ENCODE data around the gene LIPG.
A peak's percentile ranks its signal among the peaks of the same experiment; 100 is the strongest.
"Not testable (repeated sequence)": the region's sequence is repeated elsewhere in the genome, so short reads cannot be mapped to it uniquely, and the experiment has no call there.

LIPG gene

DNA sequence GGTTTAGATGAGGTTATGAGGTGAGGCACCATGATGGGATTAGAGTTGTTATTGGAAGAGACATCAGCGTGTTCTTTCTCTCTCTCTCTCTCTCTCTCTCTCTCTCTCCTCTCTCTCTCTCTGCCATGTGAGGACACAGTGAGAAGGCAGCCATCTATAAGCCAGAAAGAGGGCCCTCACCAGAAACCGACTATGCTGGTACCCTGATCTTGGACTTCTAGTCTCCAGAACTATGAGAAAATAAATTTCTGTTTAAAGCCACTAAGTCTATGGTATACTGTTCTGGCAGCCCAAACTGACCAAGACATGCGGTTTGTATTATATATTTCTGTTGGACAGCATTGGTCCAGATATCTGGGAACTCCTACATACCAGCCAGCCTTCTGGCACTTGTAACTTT lies 3.5 kb upstream of the LIPG start:
- Histone ChIP-seq H3K27me3 (ENCODE audit: insufficient read depth, low read length, poor library complexity, severe bottlenecking) (no peaks in the 10 kb centered on the region), H3K9me2 (replicated peaks; ENCODE audit: low read depth, low read length) (no peaks in the 10 kb centered on the region), H3K4me3 (ENCODE audit: low read length, poor library complexity, severe bottlenecking) (no peak overlapping the region), H3F3A (ENCODE audit: low read depth) (no peaks in the 10 kb centered on the region), H2AFZ (ENCODE audit: low read length) (no peak overlapping the region), H3K9me3 (ENCODE audit: insufficient read depth, low read depth, low read length) (no peaks in the 10 kb centered on the region), H3K79me2 (ENCODE audit: insufficient read depth, low read length) (no peaks in the 10 kb centered on the region), H3K9ac (ENCODE audit: low read depth, low read length, poor library complexity, severe bottlenecking) (no peak overlapping the region), H3K4me2 (ENCODE audit: low read depth, low read length, poor library complexity, severe bottlenecking) (no peak overlapping the region), H4K20me1 (ENCODE audit: insufficient read depth, low read length, poor library complexity, severe bottlenecking) (no peaks in the 10 kb centered on the region), H3K4me1 (ENCODE audit: insufficient read depth, low read length, poor library complexity, severe bottlenecking) (no peaks in the 10 kb centered on the region), H3K36me3 (ENCODE audit: insufficient read depth, low read length) (no peaks in the 10 kb centered on the region)
- TF ChIP-seq, protein P1, sequence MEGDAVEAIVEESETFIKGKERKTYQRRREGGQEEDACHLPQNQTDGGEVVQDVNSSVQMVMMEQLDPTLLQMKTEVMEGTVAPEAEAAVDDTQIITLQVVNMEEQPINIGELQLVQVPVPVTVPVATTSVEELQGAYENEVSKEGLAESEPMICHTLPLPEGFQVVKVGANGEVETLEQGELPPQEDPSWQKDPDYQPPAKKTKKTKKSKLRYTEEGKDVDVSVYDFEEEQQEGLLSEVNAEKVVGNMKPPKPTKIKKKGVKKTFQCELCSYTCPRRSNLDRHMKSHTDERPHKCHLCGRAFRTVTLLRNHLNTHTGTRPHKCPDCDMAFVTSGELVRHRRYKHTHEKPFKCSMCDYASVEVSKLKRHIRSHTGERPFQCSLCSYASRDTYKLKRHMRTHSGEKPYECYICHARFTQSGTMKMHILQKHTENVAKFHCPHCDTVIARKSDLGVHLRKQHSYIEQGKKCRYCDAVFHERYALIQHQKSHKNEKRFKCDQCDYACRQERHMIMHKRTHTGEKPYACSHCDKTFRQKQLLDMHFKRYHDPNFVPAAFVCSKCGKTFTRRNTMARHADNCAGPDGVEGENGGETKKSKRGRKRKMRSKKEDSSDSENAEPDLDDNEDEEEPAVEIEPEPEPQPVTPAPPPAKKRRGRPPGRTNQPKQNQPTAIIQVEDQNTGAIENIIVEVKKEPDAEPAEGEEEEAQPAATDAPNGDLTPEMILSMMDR (conservative IDR thresholded peaks at IDR 0.05; ENCODE audit: low read length) = no peak
- no peak for TF ChIP-seq EZH2phosphoT487 (IDR thresholded peaks at IDR 0.05; ENCODE audit: borderline replicate concordance)

DNA sequence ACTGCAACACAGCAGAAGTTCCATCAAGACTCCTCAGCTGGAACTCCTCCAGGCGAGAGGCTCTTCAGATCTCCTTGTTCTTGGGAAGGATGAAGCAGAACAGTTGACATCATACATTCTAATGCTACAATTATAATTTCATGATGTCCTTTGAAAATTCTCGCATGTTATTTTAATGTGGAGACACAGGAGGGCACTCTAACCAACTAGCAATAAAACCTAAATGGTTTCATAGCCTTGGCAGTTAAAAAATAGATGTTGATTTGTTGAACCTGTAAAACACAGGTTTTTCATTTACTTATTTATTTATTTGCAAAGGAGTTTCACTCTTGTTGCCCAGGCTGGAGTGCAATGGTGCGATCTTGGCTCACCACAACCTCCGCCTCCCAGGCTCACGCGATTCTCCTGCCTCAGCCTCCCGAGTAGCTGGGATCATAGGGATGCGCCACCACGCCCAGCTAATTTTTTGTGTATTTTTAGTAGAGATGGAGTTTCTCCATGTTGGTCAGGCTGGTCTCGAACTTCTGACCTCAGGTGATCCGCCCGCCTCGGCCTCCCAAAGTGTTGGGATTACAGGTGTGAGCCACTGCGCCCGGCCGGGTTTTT lies 2.4 kb upstream of the LIPG start:
- H2AFZ ChIP-seq (ENCODE audit: low read length); H3K36me3 ChIP-seq (ENCODE audit: insufficient read depth, low read length); H3K4me1 ChIP-seq (ENCODE audit: insufficient read depth, low read length, poor library complexity, severe bottlenecking); H3K27me3 ChIP-seq (ENCODE audit: insufficient read depth, low read length, poor library complexity, severe bottlenecking); H3K79me2 ChIP-seq (ENCODE audit: insufficient read depth, low read length); H3K9ac ChIP-seq (ENCODE audit: low read depth, low read length, poor library complexity, severe bottlenecking); H3K9me2 ChIP-seq (replicated peaks; ENCODE audit: low read depth, low read length); H3K4me2 ChIP-seq (ENCODE audit: low read depth, low read length, poor library complexity, severe bottlenecking); H3K9me3 ChIP-seq (ENCODE audit: insufficient read depth, low read depth, low read length); H4K20me1 ChIP-seq (ENCODE audit: insufficient read depth, low read length, poor library complexity, severe bottlenecking); H3K4me3 ChIP-seq (ENCODE audit: low read length, poor library complexity, severe bottlenecking); H3F3A ChIP-seq (ENCODE audit: low read depth): not testable (repeated sequence)
- TF ChIP-seq, protein P1 (conservative IDR thresholded peaks at IDR 0.05; ENCODE audit: low read length) = peak; percentile 67

- Histone ChIP-seq H3K4me3 (ENCODE audit: low read length, poor library complexity, severe bottlenecking) (no peak overlapping the region), H3K9ac (ENCODE audit: low read depth, low read length, poor library complexity, severe bottlenecking) (no peak overlapping the region), H3K36me3 (ENCODE audit: insufficient read depth, low read length) (no peaks in the 10 kb centered on the region), H3K27me3 (ENCODE audit: insufficient read depth, low read length, poor library complexity, severe bottlenecking) (no peaks in the 10 kb centered on the region), H3K79me2 (ENCODE audit: insufficient read depth, low read length) (no peaks in the 10 kb centered on the region), H3K4me2 (ENCODE audit: low read depth, low read length, poor library complexity, severe bottlenecking) (no peak overlapping the region), H3F3A (ENCODE audit: low read depth) (no peaks in the 10 kb centered on the region), H2AFZ (ENCODE audit: low read length) (no peak overlapping the region), H3K9me3 (ENCODE audit: insufficient read depth, low read depth, low read length) (no peaks in the 10 kb centered on the region), H3K9me2 (replicated peaks; ENCODE audit: low read depth, low read length) (no peaks in the 10 kb centered on the region), H3K4me1 (ENCODE audit: insufficient read depth, low read length, poor library complexity, severe bottlenecking) (no peaks in the 10 kb centered on the region), H4K20me1 (ENCODE audit: insufficient read depth, low read length, poor library complexity, severe bottlenecking) (no peaks in the 10 kb centered on the region)
- no peak for TF ChIP-seq EZH2phosphoT487 (IDR thresholded peaks at IDR 0.05; ENCODE audit: borderline replicate concordance)
- TF ChIP-seq, protein P1 (conservative IDR thresholded peaks at IDR 0.05; ENCODE audit: low read length) = no peak
These were observed 1.6 kb upstream of the LIPG start for GRCh38 chr18:49560277-49560623.
